GM12878 (cell line): Measurements from ENCODE around the gene SLC12A2. TPM values are rescaled to one million over a fixed set of nuclear protein-coding genes. Genes with fewer than 3 reads are reported as not detected.

Source experiments
- ATAC-seq: fragments of 200-7000 bp; cut with Tn5 transposase; 3 replicates; pipeline ENCODE4 v1.9.1; 2020; ENCODE audit warnings: mild to moderate bottlenecking, moderate library complexity
- BruUV-seq: library from RNA; stranded (reverse); fragments of 400-500 nt; replicated peaks from 2 replicates; lab custom pipeline; 2021; lab: Mats Ljungman, UMichigan
- CTCF ChIA-PET: fragments of 300-600 bp; sonication (Branson Sonifier 250); formaldehyde crosslinking; extraction: SDS; loops from one replicate; lab custom pipeline; 2021; ENCODE audit warnings: inconsistent platforms; lab: Yijun Ruan, JAX
- POLR2A ChIA-PET: fragments of 350-600 bp; formaldehyde crosslinking; extraction: SDS; loops from one replicate; lab custom pipeline; 2021; ENCODE audit warnings: inconsistent platforms; lab: Charles Lee
- RAD21 ChIA-PET: fragments of 300-600 bp; sonication (Branson Sonifier 250); formaldehyde crosslinking; loops from one replicate; lab custom pipeline; 2023; ENCODE audit warnings: antibody characterized with exemption; ENCODE audit not compliant: unreplicated experiment; lab: Charles Lee
- SMC1A ChIA-PET: fragments of 300-600 bp; sonication (Branson Sonifier 250); formaldehyde crosslinking; loops from one replicate; lab custom pipeline; 2023; ENCODE audit not compliant: unreplicated experiment, uncharacterized antibody; lab: Charles Lee
- DNase-seq: peaks from one replicate; pipeline ENCODE4 v3.0.0-alpha.2; 2011; ENCODE audit warnings: low read depth, low spot score
- FAIRE-seq: peaks from 3 replicates; lab custom pipeline; 2011; peaks lifted over from hg19 to GRCh38; lab: Jason Lieb, UNC
- H2AFZ ChIP-seq: 2 replicates; pipeline ENCODE4 v1.6.0; 2011; ENCODE audit warnings: low read depth, low read length, control low read depth; ENCODE audit not compliant: control insufficient read depth
- H3K27ac ChIP-seq: 2 replicates; pipeline ENCODE4 v1.5.1; 2011; ENCODE audit warnings: control low read depth; ENCODE audit not compliant: control insufficient read depth, insufficient read depth
- H3K27me3 ChIP-seq, 2 experiments: replicated peaks in 1 of 2; 2 replicates each; pipeline versions ENCODE4 v1.6.0 to v1.6.1; 2011; ENCODE audit warnings: low read length in 1 of 2; ENCODE audit not compliant: control insufficient read depth in 2 of 2, insufficient read depth in 2 of 2
- H3K36me3 ChIP-seq, 2 experiments: 2 replicates each; pipeline ENCODE4 v1.5.1; 2011; ENCODE audit warnings: low read length in 1 of 2; ENCODE audit not compliant: control insufficient read depth in 2 of 2, insufficient read depth in 2 of 2
- H3K4me1 ChIP-seq: 2 replicates; pipeline ENCODE4 v1.6.1; 2011; ENCODE audit warnings: mild to moderate bottlenecking, low read length, moderate library complexity, mixed read lengths; ENCODE audit not compliant: control insufficient read depth, insufficient read depth
- H3K4me2 ChIP-seq: 2 replicates; pipeline ENCODE4 v1.6.0; 2011; ENCODE audit warnings: control low read depth; ENCODE audit not compliant: control insufficient read depth, insufficient read depth
- H3K4me3 ChIP-seq: fragments of 200-600 bp; sonication (generic); 2 replicates; pipeline ENCODE4 v1.5.1; 2016
- H3K79me2 ChIP-seq: 2 replicates; pipeline ENCODE4 v1.6.0; 2011; ENCODE audit warnings: low read length; ENCODE audit not compliant: control insufficient read depth, insufficient read depth
- H3K9ac ChIP-seq: 2 replicates; pipeline ENCODE4 v1.8.0; 2011; ENCODE audit warnings: low read length, control low read depth, mixed read lengths; ENCODE audit not compliant: control insufficient read depth, insufficient read depth
- H3K9me3 ChIP-seq: replicated peaks from 3 replicates; pipeline ENCODE4 v1.5.1; 2011; ENCODE audit warnings: mild to moderate bottlenecking, low read length; ENCODE audit not compliant: control insufficient read depth, insufficient read depth
- H4K20me1 ChIP-seq: 2 replicates; pipeline ENCODE4 v1.6.0; 2011; ENCODE audit not compliant: control insufficient read depth, insufficient read depth
- ATF7 ChIP-seq: fragments of 450-650 bp; IDR thresholded peaks from 2 replicates; pipeline ENCODE4 v1.6.1; 2016; ENCODE audit warnings: low read depth, mild to moderate bottlenecking
- CHD4 ChIP-seq: fragments of 200-600 bp; sonication (generic); IDR thresholded peaks from 2 replicates; pipeline ENCODE4 v1.6.1; 2016; ENCODE audit warnings: mild to moderate bottlenecking
- EGR1 ChIP-seq, 2 experiments: IDR thresholded peaks; 1 replicate in 1 of 2; 2 replicates in 1 of 2; pipeline ENCODE4 v1.6.1; 2011 to 2012; ENCODE audit warnings: low read depth in 2 of 2, low read length in 2 of 2, borderline replicate concordance in 1 of 2, mild to moderate bottlenecking in 1 of 2, moderate library complexity in 1 of 2
- GABPA ChIP-seq: IDR thresholded peaks from 2 replicates; pipeline ENCODE4 v1.6.1; 2014; ENCODE audit warnings: antibody characterized with exemption, low read depth, mild to moderate bottlenecking, inconsistent platforms
- IKZF1 ChIP-seq: fragments of 450-650 bp; conservative IDR thresholded peaks from 2 replicates; pipeline ENCODE4 v1.6.1; 2017; ENCODE audit warnings: antibody characterized with exemption, mild to moderate bottlenecking
- MEF2A ChIP-seq: IDR thresholded peaks from 2 replicates; pipeline ENCODE4 v1.6.1; 2011; ENCODE audit warnings: low read depth, mild to moderate bottlenecking, low read length, moderate library complexity; ENCODE audit not compliant: insufficient read depth
- MEF2B ChIP-seq: fragments of 450-650 bp; IDR thresholded peaks from 2 replicates; pipeline ENCODE4 v1.6.1; 2018; ENCODE audit warnings: mild to moderate bottlenecking, moderate library complexity; ENCODE audit not compliant: partially characterized antibody, poor library complexity, severe bottlenecking
- MYC ChIP-seq: IDR thresholded peaks from 2 replicates; pipeline ENCODE4 v1.6.1; 2011; ENCODE audit warnings: mild to moderate bottlenecking, low read length, moderate library complexity, inconsistent platforms; ENCODE audit not compliant: insufficient read depth, insufficient replicate concordance, insufficient read length, severe bottlenecking
- NFXL1 ChIP-seq: fragments of 450-650 bp; IDR thresholded peaks from 2 replicates; pipeline ENCODE4 v1.6.1; 2017; ENCODE audit warnings: antibody characterized with exemption, mild to moderate bottlenecking, borderline replicate concordance
- RAD21 ChIP-seq: IDR thresholded peaks from 2 replicates; pipeline ENCODE4 v1.6.1; 2011; ENCODE audit warnings: mild to moderate bottlenecking, low read depth, low read length, moderate library complexity; ENCODE audit not compliant: insufficient read depth
- RFX5 ChIP-seq: IDR thresholded peaks from 2 replicates; pipeline ENCODE4 v1.6.1; 2011; ENCODE audit warnings: low read depth, low read length, improper control_type of control experiment
- SKIL ChIP-seq: fragments of 450-650 bp; IDR thresholded peaks from 2 replicates; pipeline ENCODE4 v1.6.1; 2017; ENCODE audit warnings: mild to moderate bottlenecking, low read depth, inconsistent platforms; ENCODE audit not compliant: poor library complexity, severe bottlenecking
- USF1 ChIP-seq: IDR thresholded peaks from 2 replicates; pipeline ENCODE4 v1.6.1; 2011; ENCODE audit warnings: borderline replicate concordance, low read depth, mild to moderate bottlenecking, moderate library complexity, mixed read lengths, low read length; ENCODE audit not compliant: insufficient read depth; ENCODE audit errors: extremely low read length
- WRNIP1 ChIP-seq: IDR thresholded peaks from 2 replicates; pipeline ENCODE4 v1.6.1; 2011; ENCODE audit warnings: low read depth, low read length, improper control_type of control experiment, borderline replicate concordance
- ZNF622 ChIP-seq: fragments of 450-650 bp; IDR thresholded peaks from 2 replicates; pipeline ENCODE4 v1.6.1; 2017; ENCODE audit warnings: mild to moderate bottlenecking, inconsistent platforms
- WGBS: methylation state at CpG from one replicate; pipeline ENCODE4 v1.1.6; 2016; ENCODE audit warnings: low lambda C conversion rate; ENCODE audit not compliant: insufficient replicate concordance, insufficient coverage; ENCODE audit errors: missing lambda C conversion rate; 5-methylcytosine and 5-hydroxymethylcytosine counted together
- in situ Hi-C: fragments of 300-500 bp; cut with MboI; formaldehyde crosslinking; loops from 9 replicates; pipeline ENCODE4 v1.14.3; 2018; ENCODE audit warnings: mixed read lengths
- intact Hi-C: fragments of 100-400 bp; cut with micrococcal nuclease; formaldehyde crosslinking; loops from one replicate; pipeline ENCODE4 v1.14.2; 2022; ENCODE audit not compliant: unreplicated experiment
- polyA plus RNA-seq, 11 experiments: library from polyadenylated mRNA; depleted of rRNA in 4 of 11; unstranded in 6 of 11; stranded (reverse) in 5 of 11; fragments of >200 nt; fragmentation: Nextera tagmentation in 4 of 11; fragmentation: Illumina TruSeq in 1 of 11; extraction: Ambion mirVana in 4 of 11; extraction: Trizol in 1 of 11; gene quantifications; 1 replicate in 1 of 11; 2 replicates in 10 of 11; pipeline versions ENCODE4 v1.2.1 to v1.2.3, GENCODE V29; 2011 to 2016; ENCODE audit warnings: inconsistent platforms in 2 of 11, missing spikeins in 2 of 11, low read depth in 1 of 11
- total RNA-seq, 4 experiments: library from RNA; depleted of rRNA in 3 of 4; stranded (reverse); fragments of >200 nt in 3 of 4; fragmentation: Illumina TruSeq in 1 of 4; extraction: Trizol in 1 of 4; gene quantifications; 2 replicates each; pipeline versions ENCODE4 v1.2.1 to v1.2.3, GENCODE V29; 2013 to 2021
- TF ChIP-seq, protein P1 (sequence below): fragments of 450-650 bp; IDR thresholded peaks from 2 replicates; pipeline ENCODE4 v1.6.1; 2017; ENCODE audit warnings: mild to moderate bottlenecking

Gene SLC12A2
- total and polyA plus RNA-seq, 10 of the 15 experiments (the other 5 are each of a cell fraction or from before 2014, with no cell fraction given): 5.1 to 21.8 (median 10.5) TPM

DNA sequence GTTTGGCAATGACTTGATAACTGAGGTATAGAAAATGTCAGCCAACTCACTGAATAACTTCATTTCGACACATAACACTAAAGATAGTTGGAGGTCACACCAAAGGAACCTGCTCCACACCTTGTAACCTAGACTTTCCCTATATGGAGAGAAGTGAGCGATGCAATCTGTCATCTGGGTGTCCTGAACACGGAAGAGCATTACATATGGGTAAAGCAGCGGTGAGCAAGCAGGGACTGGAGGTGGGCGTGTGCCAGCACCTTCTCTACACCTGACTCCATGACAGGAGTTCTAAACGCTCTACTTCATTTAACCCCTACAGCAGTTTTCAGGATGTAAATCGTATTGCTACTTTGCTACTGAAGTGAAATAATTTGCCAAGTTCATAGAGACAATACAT, 152.8 kb downstream of the SLC12A2 start (continued):
- TF ChIP-seq MEF2A (no peak), USF1 (no peak), MYC (no peak), GABPA (no peak), EGR1 (IDR thresholded peaks at IDR 0.05; ENCODE audit: borderline replicate concordance in 1 of 2, low read depth in 2 of 2, low read length in 2 of 2) (no peak)

GRCh38 chr5:128237000-128237399, 153.4 kb downstream of the SLC12A2 start:
- ChIA-PET CTCF (no interaction called here), RAD21 (interaction anchor here (1.3 kb wide), 1 partner anchor 22 kb away, joined by 3 read pairs; no protein-coding TSS in a partner anchor), POLR2A (no interaction called here), SMC1A (interaction anchor here (0.9 to 2.2 kb wide), 4 partner anchors 22 to 255 kb away, joined by 3 to 7 read pairs (median 4); no protein-coding TSS in a partner anchor)
- in situ Hi-C loops: no loop called here
- Histone ChIP-seq H2AFZ (no peak overlapping the region), H3K27me3 (no peaks in the 10 kb centered on the region), H4K20me1 (no peaks in the 10 kb centered on the region), H3K9ac (no peak overlapping the region), H3K9me3 (no peaks in the 10 kb centered on the region), H3K4me3 (no peak overlapping the region), H3K27ac (no peak overlapping the region), H3K79me2 (no peaks in the 10 kb centered on the region), H3K4me1 (no peaks in the 10 kb centered on the region), H3K4me2 (no peak overlapping the region), H3K36me3 (no peaks in the 10 kb centered on the region)
- DNase-seq: no peak
- BruUV-seq: no TSS peak
- intact Hi-C loops: no loop called here
- 0% methylated on average over 2 of the region's 2 CpGs for WGBS
- no peak for ATAC-seq
- FAIRE-seq: no peak
- no peak for TF ChIP-seq ATF7
- TF ChIP-seq RFX5: no peak
- no peak for TF ChIP-seq WRNIP1
- TF ChIP-seq ZNF622: no peak
- no peak for TF ChIP-seq SKIL
- no peak for TF ChIP-seq CHD4
- TF ChIP-seq NFXL1: no peak
- no peak for TF ChIP-seq RAD21
- TF ChIP-seq IKZF1: no peak
- TF ChIP-seq MEF2B: no peak
- no peak for TF ChIP-seq MYC
- TF ChIP-seq, protein P1, sequence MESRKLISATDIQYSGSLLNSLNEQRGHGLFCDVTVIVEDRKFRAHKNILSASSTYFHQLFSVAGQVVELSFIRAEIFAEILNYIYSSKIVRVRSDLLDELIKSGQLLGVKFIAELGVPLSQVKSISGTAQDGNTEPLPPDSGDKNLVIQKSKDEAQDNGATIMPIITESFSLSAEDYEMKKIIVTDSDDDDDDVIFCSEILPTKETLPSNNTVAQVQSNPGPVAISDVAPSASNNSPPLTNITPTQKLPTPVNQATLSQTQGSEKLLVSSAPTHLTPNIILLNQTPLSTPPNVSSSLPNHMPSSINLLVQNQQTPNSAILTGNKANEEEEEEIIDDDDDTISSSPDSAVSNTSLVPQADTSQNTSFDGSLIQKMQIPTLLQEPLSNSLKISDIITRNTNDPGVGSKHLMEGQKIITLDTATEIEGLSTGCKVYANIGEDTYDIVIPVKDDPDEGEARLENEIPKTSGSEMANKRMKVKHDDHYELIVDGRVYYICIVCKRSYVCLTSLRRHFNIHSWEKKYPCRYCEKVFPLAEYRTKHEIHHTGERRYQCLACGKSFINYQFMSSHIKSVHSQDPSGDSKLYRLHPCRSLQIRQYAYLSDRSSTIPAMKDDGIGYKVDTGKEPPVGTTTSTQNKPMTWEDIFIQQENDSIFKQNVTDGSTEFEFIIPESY: no peak
